ENCODE data around the gene KCNIP1.

Gene KCNIP1

DNA sequence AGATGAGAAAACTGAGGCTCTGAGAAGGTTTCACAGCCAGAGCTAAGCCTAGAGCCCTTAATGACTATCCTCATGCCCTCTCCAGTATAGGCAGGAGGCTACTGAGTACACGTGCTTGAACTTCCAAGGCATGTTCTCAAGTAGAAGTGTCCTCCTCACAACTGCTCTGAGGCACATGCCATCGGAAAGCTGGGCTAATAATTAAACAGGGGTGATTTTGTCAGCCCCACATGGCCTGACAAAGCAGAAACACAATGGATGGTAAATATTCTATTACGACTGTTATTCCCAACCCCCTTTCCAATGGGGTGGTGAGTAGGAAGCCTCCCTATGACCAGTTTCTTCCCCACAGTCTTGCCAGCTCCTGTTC is 34.3 kb downstream of the KCNIP1 start:
- Histone ChIP-seq H3K27me3 (ENCODE audit: insufficient read depth, low read length) (no peaks in the 10 kb centered on the region), H3K4me1 (ENCODE audit: insufficient read depth, low read length, severe bottlenecking) (no peaks in the 10 kb centered on the region), H2AFZ (ENCODE audit: low read length) (no peak overlapping the region), H3K4me2 (ENCODE audit: low read length) (no peak overlapping the region), H3K4me3 (ENCODE audit: low read depth, low read length, poor library complexity, severe bottlenecking) (no peak overlapping the region), H3K9me3 (ENCODE audit: low read length) (no peaks in the 10 kb centered on the region), H3K9me2 (ENCODE audit: low read depth, low read length) (no peaks in the 10 kb centered on the region), H3K9ac (ENCODE audit: low read length) (no peak overlapping the region), H3K79me2 (ENCODE audit: insufficient read depth, low read length) (no peaks in the 10 kb centered on the region), H3K36me3 (ENCODE audit: insufficient read depth, low read length) (no peaks in the 10 kb centered on the region), H4K20me1 (ENCODE audit: insufficient read depth, low read length) (no peaks in the 10 kb centered on the region), H3K27ac (ENCODE audit: low read depth, low read length, poor library complexity, severe bottlenecking) (no peak overlapping the region), H3F3A (ENCODE audit: insufficient read depth, low read length) (no peaks in the 10 kb centered on the region)
- TF ChIP-seq, protein P1, sequence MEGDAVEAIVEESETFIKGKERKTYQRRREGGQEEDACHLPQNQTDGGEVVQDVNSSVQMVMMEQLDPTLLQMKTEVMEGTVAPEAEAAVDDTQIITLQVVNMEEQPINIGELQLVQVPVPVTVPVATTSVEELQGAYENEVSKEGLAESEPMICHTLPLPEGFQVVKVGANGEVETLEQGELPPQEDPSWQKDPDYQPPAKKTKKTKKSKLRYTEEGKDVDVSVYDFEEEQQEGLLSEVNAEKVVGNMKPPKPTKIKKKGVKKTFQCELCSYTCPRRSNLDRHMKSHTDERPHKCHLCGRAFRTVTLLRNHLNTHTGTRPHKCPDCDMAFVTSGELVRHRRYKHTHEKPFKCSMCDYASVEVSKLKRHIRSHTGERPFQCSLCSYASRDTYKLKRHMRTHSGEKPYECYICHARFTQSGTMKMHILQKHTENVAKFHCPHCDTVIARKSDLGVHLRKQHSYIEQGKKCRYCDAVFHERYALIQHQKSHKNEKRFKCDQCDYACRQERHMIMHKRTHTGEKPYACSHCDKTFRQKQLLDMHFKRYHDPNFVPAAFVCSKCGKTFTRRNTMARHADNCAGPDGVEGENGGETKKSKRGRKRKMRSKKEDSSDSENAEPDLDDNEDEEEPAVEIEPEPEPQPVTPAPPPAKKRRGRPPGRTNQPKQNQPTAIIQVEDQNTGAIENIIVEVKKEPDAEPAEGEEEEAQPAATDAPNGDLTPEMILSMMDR (IDR thresholded peaks at IDR 0.05; ENCODE audit: low read length), result no peak
- no peak for TF ChIP-seq EZH2 (IDR thresholded peaks at IDR 0.05; ENCODE audit: borderline replicate concordance, low read length)

DNA sequence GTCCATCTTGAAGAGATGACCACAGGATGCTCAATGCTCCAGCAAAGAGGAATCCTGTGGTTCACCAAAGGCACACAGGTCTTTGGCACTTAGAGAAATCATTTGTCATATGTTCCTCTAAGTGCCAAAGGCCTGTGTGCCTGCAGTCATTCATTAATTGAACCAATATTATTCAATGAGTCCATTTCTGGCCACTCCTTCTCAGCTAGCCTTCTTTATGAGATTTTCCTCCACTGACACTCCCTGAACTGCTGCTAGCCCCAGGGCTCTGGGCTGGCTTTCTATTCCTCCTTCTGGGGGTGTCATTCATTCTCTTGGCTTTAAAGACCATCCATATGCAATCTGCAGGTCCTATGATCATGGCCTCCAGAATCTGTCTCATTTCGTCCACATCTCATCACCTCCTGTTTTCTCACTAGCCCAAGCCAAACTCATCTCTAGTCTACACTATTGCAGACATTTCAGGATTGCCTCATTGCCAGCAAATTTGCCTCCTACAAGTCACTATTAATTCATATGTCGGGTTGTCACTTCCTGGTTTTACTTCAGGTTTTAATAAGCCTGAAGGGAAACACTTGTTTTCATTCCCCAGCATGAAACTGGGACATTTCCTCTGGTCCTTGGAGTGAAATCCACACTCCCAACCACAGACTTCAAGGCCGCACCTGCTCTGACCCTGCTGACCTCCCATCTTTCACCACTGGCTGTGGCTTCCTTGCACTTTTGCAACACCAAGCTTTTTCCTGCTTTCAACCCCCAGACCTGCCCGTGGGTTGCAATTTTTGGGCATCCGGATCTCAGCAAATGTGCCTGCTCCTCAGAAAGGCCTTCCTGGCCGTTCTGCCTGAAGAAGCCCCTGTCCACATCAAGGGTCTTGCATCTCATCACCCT is 35.1 kb downstream of the KCNIP1 start:
- Histone ChIP-seq H4K20me1 (ENCODE audit: insufficient read depth, low read length) (no peaks in the 10 kb centered on the region), H3F3A (ENCODE audit: insufficient read depth, low read length) (no peaks in the 10 kb centered on the region), H3K4me3 (ENCODE audit: low read depth, low read length, poor library complexity, severe bottlenecking) (no peak overlapping the region), H3K9me2 (ENCODE audit: low read depth, low read length) (no peaks in the 10 kb centered on the region), H3K36me3 (ENCODE audit: insufficient read depth, low read length) (no peaks in the 10 kb centered on the region), H3K79me2 (ENCODE audit: insufficient read depth, low read length) (no peaks in the 10 kb centered on the region), H3K9ac (ENCODE audit: low read length) (no peak overlapping the region), H3K27ac (ENCODE audit: low read depth, low read length, poor library complexity, severe bottlenecking) (no peak overlapping the region), H3K4me2 (ENCODE audit: low read length) (no peak overlapping the region), H3K9me3 (ENCODE audit: low read length) (no peaks in the 10 kb centered on the region), H2AFZ (ENCODE audit: low read length) (no peak overlapping the region), H3K4me1 (ENCODE audit: insufficient read depth, low read length, severe bottlenecking) (no peaks in the 10 kb centered on the region), H3K27me3 (ENCODE audit: insufficient read depth, low read length) (no peaks in the 10 kb centered on the region)
- TF ChIP-seq, protein P1 (IDR thresholded peaks at IDR 0.05; ENCODE audit: low read length), result no peak
- TF ChIP-seq EZH2 (IDR thresholded peaks at IDR 0.05; ENCODE audit: borderline replicate concordance, low read length), result no peak

DNA sequence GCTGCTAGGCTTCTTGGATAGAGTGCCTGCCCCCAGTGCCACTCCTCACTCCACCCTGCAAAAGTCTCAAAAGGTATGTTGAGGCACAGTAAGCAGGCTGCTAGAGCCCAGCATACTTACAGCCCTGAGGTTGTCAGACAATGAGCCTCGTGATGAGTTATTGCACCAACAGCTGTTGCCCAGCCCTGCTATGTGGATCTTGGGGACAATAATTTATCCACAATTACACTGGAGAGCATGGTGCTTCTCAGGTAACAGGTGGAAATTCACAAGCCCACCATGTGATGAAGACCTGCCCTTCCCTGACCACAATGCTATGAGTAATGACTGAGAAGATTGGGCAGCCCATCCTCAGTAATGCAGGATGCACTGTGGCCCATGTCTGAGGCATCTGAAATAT is 36.5 kb downstream of the KCNIP1 start:
- H3K4me3 ChIP-seq (ENCODE audit: low read depth, low read length, poor library complexity, severe bottlenecking), result no peak overlapping the region
- H3K9ac ChIP-seq (ENCODE audit: low read length), result no peak overlapping the region
- H3K27ac ChIP-seq (ENCODE audit: low read depth, low read length, poor library complexity, severe bottlenecking), result no peak overlapping the region
- H3F3A ChIP-seq (ENCODE audit: insufficient read depth, low read length), result no peaks in the 10 kb centered on the region
- no peaks in the 10 kb centered on the region for H3K9me3 ChIP-seq (ENCODE audit: low read length)
- H3K79me2 ChIP-seq (ENCODE audit: insufficient read depth, low read length), result no peaks in the 10 kb centered on the region
- no peaks in the 10 kb centered on the region for H3K36me3 ChIP-seq (ENCODE audit: insufficient read depth, low read length)
- H2AFZ ChIP-seq (ENCODE audit: low read length), result no peak overlapping the region
- no peaks in the 10 kb centered on the region for H3K4me1 ChIP-seq (ENCODE audit: insufficient read depth, low read length, severe bottlenecking)
- no peak overlapping the region for H3K4me2 ChIP-seq (ENCODE audit: low read length)
- no peak for TF ChIP-seq EZH2 (IDR thresholded peaks at IDR 0.05; ENCODE audit: borderline replicate concordance, low read length)
- TF ChIP-seq, protein P1 (IDR thresholded peaks at IDR 0.05; ENCODE audit: low read length), result no peak
- no peaks in the 10 kb centered on the region; the same call in 1 of the 2 replicates for H3K27me3 ChIP-seq (ENCODE audit: insufficient read depth, low read length)
- no peaks in the 10 kb centered on the region for H3K9me2 ChIP-seq (ENCODE audit: low read depth, low read length)
- no peaks in the 10 kb centered on the region for H4K20me1 ChIP-seq (ENCODE audit: insufficient read depth, low read length)
